Activated T-cell treated with anti-CD3 and anti-CD28 coated beads, Interleukin-2, amount 50 U/mL, for 48 hours (primary cell): ENCODE results near the gene GLIS1.
"Not testable (repeated sequence)": the region's sequence is repeated elsewhere in the genome, so short reads cannot be mapped to it uniquely, and the experiment has no call there.

Experiments used
- DNase-seq, 2 experiments: peaks; one replicate each; pipeline ENCODE4 v3.0.0-alpha.2; 2020

The GLIS1 gene

DNA sequence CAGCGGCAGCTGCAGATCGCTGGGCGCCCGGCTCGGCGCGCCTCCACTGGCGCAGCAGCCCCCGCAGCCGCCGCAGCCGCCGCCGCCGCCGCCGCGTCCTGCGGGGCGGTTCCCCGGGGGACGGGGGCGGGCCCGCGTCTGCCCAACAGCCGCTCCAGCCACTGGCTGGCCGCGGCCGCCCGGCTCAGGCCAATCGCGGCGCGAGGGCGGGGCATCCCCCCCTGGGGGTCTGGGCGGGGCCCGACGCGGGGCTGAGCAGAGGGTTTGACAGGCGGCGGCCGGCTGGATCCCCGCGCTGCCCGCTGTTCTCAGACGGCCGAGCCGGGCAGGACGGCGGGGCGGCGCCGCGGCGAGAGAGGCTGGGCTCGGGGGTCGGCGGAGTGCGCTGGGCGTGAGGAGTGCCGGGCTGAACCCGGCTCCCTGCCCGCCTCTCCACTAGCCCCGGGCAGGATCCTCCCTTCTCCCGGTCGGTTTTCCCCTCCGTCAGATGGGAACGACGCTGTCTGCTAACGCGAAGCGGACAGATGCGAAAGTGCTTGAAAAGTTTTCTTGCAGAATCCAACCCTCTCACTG, at the start of gene GLIS1:
TSS of gene GLIS1 (minus strand) at position 56 of the 573 bp plus-strand sequence. CDS start 1,100 bp downstream, outside the sequence.
- peak; percentile 74 to 80 for DNase-seq

DNA sequence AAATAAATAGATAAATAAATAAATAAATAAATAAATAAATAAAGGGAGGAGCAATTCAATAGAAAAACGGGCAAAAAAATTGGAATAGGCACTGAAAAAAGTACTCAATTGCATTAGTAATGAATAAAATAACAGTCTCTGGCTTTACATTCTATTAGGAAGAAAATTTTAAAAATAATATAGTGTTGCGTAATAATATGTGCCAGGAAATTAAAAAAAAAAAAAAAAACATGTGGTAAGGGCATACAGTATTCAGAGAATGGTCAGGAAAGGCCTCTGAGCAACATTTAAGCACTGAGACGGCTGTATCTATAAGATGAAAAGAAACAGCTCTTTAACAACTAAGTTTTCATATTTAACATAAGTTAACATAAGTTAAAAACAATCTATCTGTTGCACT, 48.7 kb upstream of the GLIS1 start:
- DNase-seq = no peak

DNA sequence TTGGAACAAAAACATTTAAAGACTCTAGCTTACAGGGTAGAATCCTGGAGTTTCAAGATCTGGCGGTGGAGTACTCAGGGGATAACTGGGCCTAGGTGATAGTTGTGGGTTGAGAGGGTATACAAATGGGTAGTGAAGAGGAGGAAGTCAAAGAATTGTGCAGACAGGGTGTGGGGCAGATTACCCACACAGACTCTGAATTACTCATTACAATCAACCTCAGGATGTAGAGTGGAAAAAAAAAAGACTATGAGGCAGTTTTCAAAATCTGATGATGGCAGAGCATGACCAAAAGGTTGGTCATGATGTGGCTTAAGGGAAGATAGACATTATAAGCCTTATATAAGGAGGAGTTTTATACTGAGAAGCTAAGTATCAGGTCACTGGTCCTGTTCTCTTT, 44.1 kb upstream of the GLIS1 start:
- DNase-seq = peak in 1 of 2 experiments; percentile 21

DNA sequence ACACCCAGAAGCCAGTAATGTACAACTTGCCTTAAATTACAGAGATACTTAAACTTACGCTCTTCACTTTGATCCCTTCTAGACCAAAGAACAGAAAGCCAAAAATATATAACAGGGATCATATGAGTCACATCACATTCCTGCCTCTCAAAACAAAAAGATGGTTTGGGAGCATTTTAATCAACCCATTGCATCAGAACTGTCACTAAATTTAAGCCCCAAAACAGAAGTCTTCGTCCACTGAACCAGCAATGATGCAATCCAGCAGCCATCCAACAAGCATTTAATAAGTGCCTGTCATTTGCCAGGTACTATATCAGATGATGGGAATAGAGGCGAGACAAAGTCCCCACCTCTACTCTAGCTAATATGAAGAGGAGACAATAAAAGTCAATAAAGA, 42.7 kb upstream of the GLIS1 start:
- no peak for DNase-seq

DNA sequence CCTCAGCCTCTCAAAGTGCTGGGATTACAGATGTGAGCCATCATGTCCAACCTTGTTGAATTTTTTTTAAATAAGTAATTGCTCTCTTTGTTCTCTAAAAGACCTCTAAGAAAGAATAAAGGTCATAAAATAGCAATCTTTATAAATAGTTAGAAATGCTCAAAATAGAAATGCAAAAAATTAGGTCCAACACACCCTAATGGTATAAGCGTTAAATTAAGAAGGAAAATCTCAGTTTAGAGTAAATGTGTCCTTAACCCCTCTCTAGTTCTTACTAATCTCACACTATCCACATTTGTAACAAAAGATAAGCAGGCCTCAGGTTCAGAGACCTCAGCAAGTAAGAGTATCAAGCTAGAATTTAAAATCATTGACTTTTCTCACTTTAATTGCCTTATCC, 38.3 kb upstream of the GLIS1 start:
- DNase-seq = no peak

DNA sequence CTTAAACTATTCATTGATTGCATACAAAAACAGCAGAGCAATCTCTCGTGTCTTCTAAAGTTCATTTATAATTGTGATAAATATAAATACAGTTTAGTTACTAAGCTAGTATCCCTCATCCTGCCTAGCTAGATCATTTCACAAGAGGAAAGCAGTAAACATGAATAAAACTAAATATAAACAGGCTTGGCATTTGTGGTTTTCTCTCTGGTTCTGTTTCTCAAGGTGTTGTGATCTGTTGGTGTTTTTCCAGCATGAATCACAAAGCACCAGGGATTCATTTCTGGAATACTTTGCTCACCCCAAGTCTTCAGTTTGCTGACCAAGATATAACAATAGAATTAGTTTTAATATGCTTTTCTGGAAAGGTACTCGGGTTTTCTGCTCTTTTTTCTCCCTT, 32.7 kb upstream of the GLIS1 start:
- no peak for DNase-seq

DNA sequence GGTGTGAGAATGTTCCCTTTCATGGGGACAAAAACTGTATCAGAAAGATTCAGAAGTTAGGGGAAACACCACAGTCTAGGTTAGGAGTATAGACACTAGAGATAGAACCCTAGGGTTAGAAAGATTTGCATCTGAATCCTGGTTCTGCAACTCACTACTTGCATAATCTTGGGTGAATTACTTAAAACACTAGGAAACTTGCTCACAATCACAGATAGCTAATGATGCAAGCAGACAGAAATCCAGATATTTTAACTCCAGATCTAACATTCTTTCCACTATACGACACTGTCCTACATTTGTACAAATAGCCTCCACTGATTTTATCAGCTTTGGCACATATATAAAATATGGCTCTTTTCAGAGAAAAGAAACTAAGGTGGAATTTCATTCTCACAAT, 30.8 kb upstream of the GLIS1 start:
- no peak for DNase-seq

DNA sequence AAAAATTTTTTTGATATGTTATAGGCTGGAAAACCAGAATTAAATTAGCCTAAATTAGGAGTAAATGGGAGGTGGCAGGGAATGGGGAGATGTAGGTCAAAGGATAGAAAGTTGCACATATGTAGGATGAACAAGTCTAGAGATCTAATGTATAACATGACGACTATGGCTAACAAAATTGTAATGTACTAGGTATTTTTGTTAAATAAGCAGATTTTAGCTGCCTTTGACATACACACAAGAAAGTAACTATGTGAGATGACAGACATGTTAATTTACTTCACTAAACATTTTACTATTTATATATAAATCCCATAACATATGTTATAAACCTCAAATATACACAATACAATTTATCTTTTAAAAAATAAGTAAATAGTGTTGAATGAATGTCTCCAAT, 30.2 kb upstream of the GLIS1 start:
- no peak for DNase-seq

DNA sequence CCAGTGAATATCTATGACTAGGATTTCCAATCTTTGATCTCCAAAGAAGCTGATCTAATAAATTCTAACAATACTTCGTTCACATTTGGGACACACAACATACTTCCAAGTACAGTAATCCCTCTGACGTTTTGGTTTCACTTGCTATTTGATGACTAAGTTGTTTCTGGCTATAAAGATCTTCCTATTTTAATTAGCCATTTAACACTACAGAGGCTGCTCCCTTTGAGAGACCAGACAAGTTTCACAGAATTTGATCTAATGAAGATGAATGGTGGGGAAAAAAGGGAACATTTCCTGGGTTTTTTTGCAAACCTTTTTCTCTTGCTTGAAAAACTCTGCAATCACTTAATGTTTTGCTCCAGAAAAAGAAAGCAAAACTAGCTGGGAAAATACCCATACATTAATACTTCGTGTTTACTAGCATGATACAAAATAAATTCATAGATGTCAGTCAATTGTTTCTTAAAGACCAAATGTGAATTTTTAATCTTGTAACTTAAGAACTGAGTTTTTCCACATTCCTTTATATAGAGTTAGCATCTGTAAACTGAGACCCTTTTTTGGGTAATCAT, 28.0 kb upstream of the GLIS1 start:
- no peak for DNase-seq

DNA sequence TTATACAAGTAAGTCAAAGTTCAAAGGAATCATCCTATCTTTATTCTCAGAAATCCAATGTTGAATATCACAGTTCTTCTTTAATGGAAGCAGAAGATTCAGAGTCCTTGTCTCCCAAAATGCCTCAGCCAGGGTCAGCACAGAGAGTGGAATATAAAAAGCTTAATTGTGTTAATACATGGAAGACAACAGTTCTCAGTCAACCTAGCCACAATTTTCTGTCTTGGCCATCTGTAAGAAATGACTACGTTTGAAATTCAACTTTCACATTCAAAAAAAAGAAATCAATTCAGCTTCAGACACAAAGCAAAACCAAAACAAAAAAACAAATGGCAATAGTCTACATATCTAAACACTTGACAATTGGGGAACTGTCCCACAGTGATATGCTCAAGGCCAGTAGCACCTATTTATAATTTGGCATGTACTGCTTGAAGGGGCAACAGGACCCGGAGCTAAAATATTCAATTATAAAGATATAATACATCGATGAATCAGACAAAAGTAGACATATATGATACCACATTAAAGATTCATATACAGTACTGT, 27.3 kb upstream of the GLIS1 start:
- no peak for DNase-seq

DNA sequence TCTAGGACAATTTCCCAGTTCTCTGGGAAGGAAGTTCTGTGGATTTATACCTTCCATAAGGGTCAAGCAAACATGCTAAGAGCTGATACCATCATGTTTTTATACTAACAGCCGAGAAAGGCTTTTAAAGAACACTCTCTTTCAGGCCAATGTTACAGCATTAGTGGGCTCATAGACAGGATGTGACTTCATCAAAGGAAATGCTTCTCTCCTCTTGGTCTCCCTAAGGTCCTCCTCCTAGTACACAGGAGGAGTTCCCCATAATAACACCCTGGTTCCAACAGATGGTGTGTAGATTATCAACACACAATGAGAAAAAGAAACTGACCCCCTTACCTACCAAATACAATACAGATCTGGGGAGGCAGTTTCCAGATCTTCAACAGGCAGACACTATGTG, 26.7 kb upstream of the GLIS1 start:
- DNase-seq = no peak

DNA sequence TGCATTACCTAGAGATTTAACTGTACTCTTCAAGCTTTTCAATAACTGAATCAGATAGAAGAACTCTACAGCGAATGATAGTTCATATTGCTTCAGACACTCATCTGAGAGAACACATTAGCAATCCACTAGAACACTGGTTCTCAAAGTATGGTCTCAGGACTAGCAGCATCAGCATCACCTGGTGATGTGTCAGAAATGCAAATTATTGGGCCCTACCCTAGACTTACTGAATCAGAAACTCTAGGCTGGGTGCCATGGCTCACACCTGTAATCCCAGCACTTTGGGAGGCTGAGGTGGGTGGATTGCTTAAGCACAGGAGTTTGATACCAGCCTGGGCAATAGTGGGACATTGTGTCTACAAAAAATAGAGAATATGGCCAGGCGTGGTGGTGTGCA, 24.9 kb upstream of the GLIS1 start:
- DNase-seq = no peak

DNA sequence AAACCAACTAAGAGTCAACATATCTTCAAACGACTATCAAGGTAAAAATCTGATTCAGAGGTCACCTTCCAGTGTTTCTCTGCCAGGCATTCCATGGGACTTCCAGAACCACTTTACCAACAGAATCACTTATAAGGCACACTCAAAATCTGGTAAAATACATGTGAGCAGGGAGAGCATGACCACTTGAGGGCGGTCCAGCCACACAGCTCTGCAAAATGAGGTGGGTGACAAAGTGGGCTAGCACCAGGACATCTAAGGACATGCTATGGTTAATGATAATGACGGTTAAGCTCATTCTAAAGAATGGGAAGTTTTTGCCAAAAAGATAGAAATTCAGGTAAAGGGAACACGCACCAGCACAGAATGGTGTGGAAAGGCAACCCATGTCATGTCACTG, 24.5 kb upstream of the GLIS1 start:
- no peak for DNase-seq

DNA sequence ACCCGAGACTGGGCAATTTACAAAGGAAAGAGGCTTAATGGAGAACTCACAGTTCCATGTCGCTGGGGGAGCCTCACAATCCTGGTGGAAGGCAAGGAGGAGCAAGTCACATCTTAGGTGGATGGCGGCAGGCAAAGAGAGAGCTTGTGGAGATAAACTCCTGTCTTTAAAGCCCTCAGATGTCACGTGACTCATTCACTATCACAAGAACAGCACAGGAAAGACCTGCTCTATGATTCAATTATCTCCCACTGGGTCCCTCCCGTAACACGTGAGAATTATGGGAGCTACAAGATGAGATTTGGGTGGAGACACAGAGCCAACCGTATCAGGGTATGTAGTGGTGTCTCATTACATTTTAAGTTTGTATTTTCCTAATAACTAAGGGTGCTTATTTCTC, 21.5 kb upstream of the GLIS1 start:
- not testable (repeated sequence) for DNase-seq

DNA sequence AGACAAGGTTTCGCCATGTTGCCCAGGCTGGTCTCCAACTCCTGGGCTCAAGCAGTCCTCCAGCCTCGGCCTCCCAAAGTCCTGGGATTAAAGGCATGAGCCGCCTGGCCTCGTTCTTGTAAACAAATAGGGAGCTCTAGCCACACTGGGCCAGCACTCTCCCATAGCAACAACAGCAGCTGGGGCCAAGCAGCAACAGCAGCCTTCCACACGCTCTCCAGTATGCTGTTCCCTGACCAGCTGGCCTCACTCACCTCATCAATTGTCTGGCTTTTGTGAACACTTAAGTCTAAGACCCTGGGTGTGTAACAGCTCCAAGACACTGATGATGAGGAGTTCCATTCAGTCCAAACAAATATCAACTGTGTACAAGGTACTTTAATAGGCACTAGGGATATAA, 16.9 kb upstream of the GLIS1 start:
- no peak for DNase-seq

DNA sequence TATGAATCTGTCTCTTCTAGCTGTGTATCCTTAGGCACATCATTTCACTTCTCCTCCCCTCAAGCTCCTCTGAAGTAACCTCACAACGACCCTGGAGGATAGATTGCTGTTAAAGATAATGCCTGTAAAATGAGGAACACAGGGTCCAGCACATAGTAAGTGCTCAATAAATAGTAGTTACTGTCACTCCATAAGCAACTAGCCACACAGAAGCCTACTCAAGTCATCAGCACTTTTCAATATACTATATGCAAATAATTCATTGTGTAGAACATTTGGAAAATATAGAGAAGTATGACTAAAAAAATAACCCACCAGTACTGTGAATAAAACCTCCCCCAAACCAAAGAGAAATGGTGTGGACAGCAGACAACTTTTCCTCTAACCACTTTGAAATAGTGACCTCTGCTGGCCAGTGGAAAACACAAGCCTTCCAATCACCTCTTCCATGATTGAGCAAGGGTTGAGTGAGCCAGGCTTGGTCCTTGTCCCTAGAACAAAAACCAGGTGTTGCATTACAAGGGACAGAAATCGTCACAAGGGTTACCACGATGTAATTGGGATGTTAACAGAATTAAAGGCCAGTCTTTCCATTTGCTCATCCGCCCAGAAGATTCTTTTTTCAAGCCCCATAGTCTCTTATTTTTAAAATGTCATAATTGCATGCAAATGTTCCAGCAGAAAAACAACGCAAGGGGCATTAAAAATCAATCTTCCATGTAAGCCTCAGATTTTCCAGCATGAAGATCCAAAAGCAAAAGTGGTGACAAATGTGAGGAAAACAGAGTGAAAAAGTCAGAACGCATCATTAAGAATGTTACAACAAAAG, 15.7 kb upstream of the GLIS1 start:
- peak in 1 of 2 experiments; percentile 33 for DNase-seq

DNA sequence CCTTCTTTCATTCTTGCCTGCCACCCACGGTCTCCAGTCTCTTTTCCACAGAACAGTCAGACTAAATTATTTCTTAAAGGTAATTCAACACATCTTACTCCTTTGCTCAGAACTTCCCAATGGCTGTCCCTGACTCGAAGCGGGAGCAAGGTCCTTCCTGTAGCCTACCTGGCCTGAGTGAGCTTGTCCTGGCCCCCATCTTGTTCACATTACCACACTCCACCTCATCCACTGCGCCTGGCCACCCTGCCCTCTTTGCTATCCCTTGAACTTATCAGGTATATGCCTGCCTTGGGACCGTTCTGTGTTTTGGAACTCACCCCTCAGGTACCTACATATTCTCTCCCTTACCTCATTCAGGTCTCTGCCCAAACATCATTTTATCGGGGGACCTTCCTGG, 13.3 kb upstream of the GLIS1 start:
- no peak for DNase-seq

DNA sequence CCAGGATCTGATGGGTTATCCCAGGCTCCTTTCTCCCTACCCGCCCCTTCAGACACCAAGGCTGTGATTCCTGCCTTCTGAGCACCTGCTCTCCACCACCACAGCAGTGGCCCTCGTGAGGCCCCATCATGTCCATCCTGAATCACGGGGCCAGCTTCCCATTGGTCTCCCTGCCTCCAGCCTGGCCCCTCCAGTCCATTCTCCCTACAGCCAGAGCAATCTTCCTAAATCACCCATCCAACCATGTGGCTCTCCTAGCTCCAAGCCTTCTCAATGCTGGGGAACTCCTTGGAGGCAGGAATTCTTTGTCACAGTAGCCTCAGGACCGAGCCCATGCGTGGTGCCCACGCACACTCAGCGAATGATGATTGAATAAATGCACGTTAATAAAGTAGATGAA, 8.9 kb upstream of the GLIS1 start:
- DNase-seq = no peak

DNA sequence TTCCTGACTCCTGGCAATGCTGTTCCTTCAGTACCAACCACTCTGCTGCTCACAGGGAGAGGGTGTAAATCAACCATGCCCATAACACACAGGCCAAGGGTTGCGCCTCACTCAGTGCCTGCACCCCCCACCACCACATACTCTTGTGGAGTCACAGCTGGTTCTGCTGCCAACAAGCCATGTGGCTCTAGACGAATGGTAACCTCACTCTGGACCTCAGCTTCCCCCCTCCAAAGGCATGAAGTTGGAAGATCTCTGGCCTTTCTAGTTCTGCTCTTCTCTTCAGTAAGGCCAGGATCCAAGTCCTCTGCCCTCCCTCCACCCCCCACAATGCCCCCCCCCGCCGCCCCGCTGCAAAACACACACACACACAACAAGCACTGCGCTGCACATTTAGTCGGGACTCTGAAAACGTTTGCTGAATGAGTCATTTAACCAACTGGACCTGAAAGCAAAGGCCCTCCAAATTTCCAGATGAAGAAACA, 1.7 kb upstream of the GLIS1 start:
- DNase-seq = no peak

DNA sequence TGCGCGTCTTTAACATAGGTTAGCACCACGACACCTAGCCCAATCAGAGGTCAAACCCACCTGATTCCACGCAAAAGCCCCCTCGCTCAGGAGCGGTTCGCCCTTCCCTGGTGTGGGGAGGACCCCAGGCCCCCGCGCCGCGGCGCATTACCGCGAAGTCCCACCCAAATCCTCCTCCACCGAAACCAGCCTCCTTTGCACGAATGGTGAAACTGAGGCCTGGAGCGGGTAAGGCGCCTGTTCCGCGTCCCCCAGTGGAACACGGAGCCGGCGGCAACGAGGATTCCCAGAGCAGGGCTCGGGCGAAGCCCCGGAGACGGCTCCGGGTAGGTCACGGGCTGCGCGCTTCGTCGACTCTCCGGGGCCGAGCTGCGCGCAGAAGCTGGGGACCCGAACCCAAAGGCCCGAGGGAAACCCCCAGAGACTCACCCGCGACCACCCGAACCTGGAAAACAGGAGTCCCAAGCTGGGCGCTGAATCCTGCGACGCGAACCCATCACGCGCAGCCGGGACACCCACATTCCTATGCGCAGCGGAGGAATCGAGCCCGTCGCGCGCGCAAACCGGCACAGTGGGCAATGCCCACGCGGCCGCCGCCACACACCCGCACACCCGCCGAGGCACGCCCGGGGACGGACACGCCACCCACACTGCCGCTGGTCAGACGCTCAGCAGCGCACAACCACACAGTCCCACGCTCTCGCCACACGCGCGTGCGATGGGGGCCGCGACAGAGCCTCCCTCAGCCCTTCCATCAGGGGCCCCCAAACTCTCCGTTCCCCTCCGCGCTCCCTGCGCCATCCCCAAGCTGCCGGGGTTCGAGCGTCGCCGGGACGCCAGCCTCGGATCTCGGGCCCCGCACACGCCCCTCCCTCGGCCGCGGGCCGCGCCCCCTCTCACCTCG, 507 bp downstream of the GLIS1 start:
- peak; percentile 23 to 24 for DNase-seq

DNA sequence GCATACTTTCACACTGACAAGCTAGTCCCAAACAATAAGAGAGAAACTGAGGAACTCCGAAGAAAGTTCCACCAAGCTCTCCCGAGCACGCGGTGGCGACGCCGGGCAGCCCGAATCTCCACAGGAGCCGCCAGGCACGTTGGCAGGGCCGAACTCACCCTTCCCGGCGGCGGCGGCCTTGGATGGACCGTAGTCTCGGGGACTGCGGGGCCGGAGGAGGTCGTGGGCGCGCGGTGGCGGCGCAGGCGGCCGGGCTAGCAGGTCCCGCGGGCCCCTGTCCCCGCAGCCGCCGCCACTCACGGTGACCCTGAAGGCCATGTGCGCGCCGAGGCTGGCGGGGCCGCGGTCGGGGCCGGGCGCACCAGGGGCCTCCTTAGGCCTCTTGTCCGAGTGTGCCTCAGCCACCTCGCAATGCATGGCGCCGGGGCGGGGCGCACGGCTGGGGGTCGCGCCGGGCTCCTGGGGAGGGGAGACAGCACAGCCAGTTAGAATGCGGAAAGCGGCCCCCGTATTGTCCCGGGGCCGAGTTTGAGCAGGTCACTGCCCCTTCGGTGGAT, 1.2 kb downstream of the GLIS1 start:
- peak in 1 of 2 experiments; percentile 24 for DNase-seq

DNA sequence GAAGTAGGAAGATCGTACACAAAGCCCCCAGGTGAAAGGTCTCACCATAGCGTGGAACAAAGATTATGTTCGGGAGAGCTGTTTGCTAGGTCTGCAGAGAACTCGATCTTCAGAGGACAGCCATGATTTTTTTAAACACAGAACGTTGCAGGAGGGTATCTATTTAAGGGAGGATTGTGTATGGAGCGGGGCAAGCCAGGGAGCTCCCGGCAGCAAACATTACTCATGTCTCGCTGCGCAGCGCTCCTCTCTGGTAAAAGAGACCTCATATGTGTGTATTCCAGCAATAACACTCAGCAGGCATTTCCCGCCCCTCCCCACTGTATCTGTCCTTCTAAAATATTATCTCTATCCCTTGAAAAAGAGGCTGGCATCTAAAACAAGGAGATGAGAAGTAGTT, 2.7 kb downstream of the GLIS1 start:
- no peak for DNase-seq

DNA sequence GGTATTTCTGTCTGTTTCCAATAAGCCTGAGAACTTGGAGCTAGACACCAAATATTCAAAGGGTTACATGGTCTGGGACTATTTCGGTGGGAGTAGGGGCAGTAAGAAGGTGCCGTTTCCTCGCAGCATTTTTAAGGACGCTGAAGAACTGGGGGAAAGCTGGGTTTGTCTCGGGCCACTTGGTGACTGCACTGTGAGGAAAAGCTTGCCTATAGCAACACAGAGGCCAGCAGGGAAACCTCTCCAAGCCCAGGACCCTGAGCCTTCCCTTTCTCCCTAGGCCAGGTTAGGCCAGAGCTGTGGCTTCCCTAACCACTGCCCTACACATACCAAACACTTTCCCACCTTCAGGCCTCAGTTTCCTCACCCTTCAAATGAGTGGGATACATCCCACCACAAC, 3.3 kb downstream of the GLIS1 start:
- no peak for DNase-seq
